Raji (cell line): Measurements from ENCODE around the gene BRD9.

Experiments used
- POLR2A ChIP-seq: IDR thresholded peaks from 2 replicates; pipeline ENCODE4 v1.6.1; 2011; ENCODE audit warnings: low read depth, low read length, control low read depth; ENCODE audit not compliant: insufficient read depth

BRD9 gene

DNA sequence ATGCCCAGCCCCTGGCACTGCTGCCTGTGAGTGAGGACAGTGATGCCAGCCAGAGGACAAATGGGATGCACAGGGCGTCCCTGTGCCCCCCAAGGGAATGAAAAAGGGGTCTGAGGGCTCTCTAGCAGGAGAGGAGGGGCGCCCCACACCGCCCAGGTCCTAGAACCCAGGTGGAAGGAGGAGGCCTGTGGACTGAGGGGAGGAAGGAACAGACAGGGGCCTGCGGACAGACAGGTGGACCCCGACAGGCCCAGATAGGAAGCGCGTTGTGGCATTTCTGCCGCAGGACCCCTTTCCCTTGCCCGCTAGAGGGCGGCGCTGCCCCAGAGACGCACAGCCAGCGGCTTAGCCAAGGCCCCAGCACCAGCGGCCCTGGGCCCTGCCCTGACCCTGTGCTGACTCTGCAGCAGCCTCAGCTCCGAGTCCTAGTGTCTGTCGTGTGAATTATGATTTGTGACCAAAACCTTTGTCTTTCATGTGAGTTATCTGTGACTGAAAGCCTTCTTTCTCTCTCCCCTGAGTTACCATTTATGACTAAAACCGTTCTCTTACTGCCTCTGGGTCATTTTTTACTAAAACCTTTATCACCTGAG is 30.8 kb upstream of the BRD9 start:
- TF ChIP-seq POLR2A, result no peak

- TF ChIP-seq POLR2A, result no peak
Measured at GRCh38 chr5:922436-923280, 30.1 kb upstream of the BRD9 start.

DNA sequence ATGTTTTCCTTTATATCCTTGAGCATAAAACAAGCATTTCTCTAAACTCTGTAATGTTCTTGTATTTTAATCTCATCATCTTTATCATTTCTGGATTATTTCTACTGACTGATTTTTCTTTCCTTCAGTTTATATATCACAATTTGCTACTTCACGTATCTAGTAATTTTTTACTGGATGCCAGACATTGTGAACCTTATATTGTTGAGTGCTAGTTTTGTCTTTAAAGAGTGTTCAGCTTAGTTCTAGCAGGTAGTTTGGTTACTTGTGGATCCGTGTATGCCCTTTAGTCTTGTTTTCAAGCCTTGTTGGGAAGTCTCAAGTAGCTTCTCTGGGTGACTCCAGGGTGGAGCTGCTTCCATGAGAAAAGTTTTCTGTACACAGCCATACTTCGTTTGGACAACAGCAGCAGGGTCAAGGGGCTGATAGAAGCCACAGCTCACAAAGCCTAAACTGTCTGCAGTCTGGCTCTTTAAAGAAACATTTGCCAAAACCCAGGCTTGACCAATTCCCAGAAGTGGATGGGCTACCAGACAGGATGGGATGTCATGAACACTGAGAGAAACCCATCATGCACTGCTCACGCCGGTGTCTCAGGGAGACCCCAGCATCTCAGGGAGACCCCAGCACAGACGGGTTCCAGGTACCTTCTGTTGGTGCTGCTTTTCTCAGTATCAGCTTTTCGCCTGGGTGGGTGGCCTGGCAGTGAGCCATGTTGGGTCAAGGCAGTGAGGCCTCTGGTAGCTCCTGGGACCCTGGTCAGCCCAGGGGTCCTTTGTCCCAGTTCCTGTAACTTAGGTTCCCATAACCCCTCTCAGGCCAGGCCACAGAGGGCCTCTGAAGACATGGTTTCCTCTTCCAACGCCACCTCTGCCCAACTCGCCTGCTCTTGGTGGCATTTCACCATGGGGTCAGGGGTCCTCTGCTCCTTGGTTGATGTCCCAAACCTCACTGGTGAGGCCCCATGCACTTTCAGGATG is 29.1 kb upstream of the BRD9 start:
- no peak for TF ChIP-seq POLR2A

- no peak for TF ChIP-seq POLR2A
Measured at GRCh38 chr5:920321-920720, 27.7 kb upstream of the BRD9 start.

GRCh38 chr5:919356-920000 is 26.9 kb upstream of the BRD9 start:
- no peak for TF ChIP-seq POLR2A

- TF ChIP-seq POLR2A, result no peak
Measured at GRCh38 chr5:916441-917293, 24.1 kb upstream of the BRD9 start.

DNA sequence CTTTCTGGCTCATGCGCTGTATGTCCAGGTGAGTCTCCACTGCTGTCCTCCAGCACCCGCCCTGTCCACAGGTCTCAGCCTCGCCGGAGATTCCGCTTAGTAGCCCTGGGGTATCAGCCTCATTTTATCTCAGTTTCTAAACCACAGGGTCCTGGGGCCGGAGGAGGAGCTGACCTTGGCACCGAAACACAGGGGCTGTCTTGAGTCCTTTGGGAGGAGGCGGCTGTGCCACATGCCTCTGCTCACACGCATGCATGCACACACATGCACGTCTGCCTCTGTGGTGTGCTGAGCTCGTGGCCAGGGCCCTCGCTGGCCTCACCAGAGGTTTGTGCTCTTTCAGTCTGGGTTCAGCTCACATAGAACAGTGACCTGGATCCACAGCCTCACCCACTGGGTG is 23.3 kb upstream of the BRD9 start:
- no peak for TF ChIP-seq POLR2A

DNA sequence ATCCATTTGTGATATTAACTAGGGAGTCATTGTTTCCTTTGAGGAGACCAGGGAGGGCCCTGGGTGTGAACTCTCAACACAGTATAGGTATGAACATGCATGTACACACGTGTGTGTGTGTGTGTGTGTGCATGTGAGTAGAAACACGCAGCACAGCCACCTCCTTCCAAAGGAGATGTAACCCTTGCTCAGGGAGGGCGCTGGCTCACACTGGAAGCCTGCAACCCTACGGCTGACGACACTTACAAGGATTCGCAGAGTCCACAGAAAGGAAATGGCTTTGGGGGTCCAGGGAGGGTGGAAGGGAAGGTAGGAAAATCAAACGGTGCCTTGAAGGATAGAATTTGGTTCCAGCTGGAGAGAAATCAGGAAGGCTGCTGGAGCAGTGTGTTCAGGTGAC is 22.0 kb upstream of the BRD9 start:
- TF ChIP-seq POLR2A, result no peak

DNA sequence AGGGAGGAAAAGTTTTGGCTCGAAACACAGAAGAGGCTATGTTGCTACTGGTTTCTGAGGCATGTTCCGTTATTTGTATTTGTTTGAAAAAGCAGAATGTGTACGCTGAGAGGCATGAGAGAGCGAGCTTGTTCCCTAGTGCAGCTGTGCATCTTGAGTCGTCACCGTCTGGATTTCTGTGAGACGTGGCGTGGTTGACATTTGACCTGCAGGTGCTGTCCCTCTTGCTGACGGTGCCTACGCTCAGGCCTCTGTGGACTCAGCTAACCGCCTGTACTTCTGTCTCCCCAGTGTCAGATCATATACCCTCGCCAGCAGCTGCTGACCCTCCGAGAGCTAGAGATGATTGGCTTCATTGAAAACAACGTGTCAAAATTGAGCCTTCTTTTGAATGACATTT is 21.6 kb upstream of the BRD9 start:
- no peak for TF ChIP-seq POLR2A

GRCh38 chr5:912280-913091 is 19.9 kb upstream of the BRD9 start:
- no peak for TF ChIP-seq POLR2A

- TF ChIP-seq POLR2A, result no peak
Measured at GRCh38 chr5:911601-912000, 19.0 kb upstream of the BRD9 start.

DNA sequence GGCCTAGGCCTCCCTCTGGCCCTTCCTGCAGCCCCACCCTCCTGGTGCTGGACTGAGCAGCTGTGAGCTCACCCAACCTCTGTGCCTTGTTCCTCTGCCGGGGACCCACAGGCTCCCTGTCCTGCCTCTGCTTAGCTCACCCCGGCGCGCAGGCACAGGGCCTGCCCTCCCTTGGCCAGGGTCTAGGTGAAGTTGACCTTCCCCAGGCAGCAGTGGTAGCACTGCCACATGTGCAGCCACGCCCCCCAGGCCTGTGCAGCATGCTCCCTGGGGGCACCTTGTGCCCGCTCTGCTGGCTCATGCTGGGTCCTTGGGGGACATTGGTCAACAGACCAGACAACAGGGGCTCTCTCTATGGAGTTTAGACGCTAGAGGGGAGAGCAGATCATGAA is 18.2 kb upstream of the BRD9 start:
- no peak for TF ChIP-seq POLR2A

DNA sequence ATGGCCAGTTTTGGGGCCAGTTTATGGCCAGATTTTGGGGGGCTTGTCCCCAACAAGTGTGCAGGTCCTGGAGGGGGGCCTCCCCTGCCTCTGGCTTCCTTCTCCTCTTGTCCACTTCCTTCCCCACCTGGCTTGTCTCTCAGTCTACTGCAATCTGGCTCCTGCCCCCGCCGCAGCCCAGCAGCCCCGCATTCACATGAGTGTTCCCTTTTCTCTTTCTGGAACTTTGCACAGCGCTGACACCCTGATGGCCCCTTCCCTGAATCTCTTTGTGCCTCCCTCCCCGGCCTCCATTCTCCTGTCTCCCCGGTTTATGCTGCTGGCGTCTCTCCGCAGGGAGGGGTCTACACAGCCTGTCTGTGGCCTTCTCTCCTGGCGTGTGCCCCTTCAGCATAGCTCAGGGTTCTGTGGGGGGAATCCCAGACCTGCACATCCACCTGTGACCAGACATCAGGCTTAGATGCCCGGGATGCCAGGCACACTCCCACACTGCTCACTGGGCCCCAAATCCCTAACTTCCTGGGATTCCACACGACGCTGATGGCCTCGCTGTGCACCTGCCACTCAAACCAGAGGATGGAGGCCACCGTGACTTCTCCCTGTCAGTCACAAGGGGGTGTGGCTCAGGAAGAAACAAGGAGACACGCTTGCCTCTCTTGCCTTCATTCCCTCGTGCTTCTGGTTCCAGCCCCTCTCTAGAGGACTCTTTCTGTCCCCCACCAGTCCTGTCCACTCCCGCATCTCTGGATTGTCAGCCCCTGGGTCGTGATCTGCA is 17.6 kb upstream of the BRD9 start:
- no peak for TF ChIP-seq POLR2A
